Panc1 (cell line): ENCODE results near the gene ZNF684.

ENCODE experiments used
- SIN3A ChIP-seq: IDR thresholded peaks from 2 replicates; pipeline ENCODE4 v1.6.1; 2012; ENCODE audit warnings: low read depth, mild to moderate bottlenecking, low read length, moderate library complexity, borderline replicate concordance; ENCODE audit not compliant: insufficient read depth
- TF ChIP-seq, protein P1 (sequence below): fragments of 450-650 bp; IDR thresholded peaks from 2 replicates; pipeline ENCODE4 v1.5.1; 2017; ENCODE audit warnings: mild to moderate bottlenecking

DNA sequence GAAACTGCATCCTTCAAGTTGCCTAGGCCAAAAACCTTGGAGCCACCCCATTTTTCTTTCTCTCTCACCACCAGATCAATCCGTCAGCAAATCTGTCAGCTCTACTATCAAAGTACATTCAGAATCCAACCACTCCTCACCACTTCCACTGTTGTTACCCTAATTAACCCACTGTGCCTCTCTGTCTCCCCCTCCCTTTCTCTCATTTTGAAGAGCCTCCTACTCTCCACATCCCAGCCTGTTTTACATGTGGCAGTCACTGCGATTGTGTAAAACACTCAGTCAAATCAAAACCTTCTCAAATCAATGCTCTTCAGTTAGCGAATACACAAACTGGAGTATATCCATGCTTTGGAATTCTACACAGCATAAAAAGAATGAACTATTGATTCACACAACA, 33.1 kb downstream of the ZNF684 start:
- TF ChIP-seq, protein P1, sequence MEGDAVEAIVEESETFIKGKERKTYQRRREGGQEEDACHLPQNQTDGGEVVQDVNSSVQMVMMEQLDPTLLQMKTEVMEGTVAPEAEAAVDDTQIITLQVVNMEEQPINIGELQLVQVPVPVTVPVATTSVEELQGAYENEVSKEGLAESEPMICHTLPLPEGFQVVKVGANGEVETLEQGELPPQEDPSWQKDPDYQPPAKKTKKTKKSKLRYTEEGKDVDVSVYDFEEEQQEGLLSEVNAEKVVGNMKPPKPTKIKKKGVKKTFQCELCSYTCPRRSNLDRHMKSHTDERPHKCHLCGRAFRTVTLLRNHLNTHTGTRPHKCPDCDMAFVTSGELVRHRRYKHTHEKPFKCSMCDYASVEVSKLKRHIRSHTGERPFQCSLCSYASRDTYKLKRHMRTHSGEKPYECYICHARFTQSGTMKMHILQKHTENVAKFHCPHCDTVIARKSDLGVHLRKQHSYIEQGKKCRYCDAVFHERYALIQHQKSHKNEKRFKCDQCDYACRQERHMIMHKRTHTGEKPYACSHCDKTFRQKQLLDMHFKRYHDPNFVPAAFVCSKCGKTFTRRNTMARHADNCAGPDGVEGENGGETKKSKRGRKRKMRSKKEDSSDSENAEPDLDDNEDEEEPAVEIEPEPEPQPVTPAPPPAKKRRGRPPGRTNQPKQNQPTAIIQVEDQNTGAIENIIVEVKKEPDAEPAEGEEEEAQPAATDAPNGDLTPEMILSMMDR: no peak
- TF ChIP-seq SIN3A: no peak
